Type B pancreatic cell (in vitro differentiated cells): ENCODE measurements around the gene ERMARD. TPM values are rescaled to one million over a fixed set of nuclear protein-coding genes. Genes with fewer than 3 reads are reported as not detected.
A peak's percentile ranks its signal among the peaks of the same experiment; 100 is the strongest.

Experiments used
- DNase-seq: peaks from one replicate; pipeline ENCODE4 v3.0.0; 2021; ENCODE audit warnings: mixed read lengths; ENCODE audit not compliant: unreplicated experiment; ENCODE audit errors: extremely low spot score
- H3K27ac Mint-ChIP-seq: 2 replicates; pipeline ENCODE4 v1.8.0; 2021; ENCODE audit warnings: mild to moderate bottlenecking, mixed read lengths
- H3K27me3 Mint-ChIP-seq: 2 replicates; pipeline ENCODE4 v1.8.0; 2021; ENCODE audit warnings: mixed read lengths
- H3K36me3 Mint-ChIP-seq: 2 replicates; pipeline ENCODE4 v1.8.0; 2021; ENCODE audit warnings: mixed read lengths
- H3K4me1 Mint-ChIP-seq: one replicate; pipeline ENCODE4 v1.8.0; 2021; ENCODE audit warnings: mixed read lengths; ENCODE audit not compliant: unreplicated experiment
- H3K4me3 Mint-ChIP-seq: 2 replicates; pipeline ENCODE4 v1.8.0; 2021; ENCODE audit warnings: mild to moderate bottlenecking, mixed read lengths
- H3K9me3 Mint-ChIP-seq: 2 replicates; pipeline ENCODE4 v1.8.0; 2021; ENCODE audit warnings: mixed read lengths
- CTCF ChIP-seq: fragments of 200-600 bp; sonication (generic); conservative IDR thresholded peaks from 2 replicates; pipeline ENCODE4 v1.5.0; 2021; ENCODE audit warnings: antibody characterized with exemption, mild to moderate bottlenecking
- total RNA-seq: library from RNA; stranded (reverse); gene quantifications from 2 replicates; pipeline ENCODE4 v1.2.1, GENCODE V29; 2021; ENCODE audit warnings: low replicate concordance

ERMARD gene
- total RNA-seq, 1 donor from 2014 or later, result 32.1 TPM

- H3K36me3 Mint-ChIP-seq, result peaks cover 10% of the 10 kb centered on the region
- H3K9me3 Mint-ChIP-seq, result no peaks in the 10 kb centered on the region
- no peak overlapping the region for H3K27ac Mint-ChIP-seq
- H3K4me3 Mint-ChIP-seq, result no peak overlapping the region
- no peaks in the 10 kb centered on the region for H3K4me1 Mint-ChIP-seq
- TF ChIP-seq CTCF, result no peak
- DNase-seq, result peak; percentile 56
- no peaks in the 10 kb centered on the region for H3K27me3 Mint-ChIP-seq
Measured at GRCh38 chr6:169783971-169784820, 32.8 kb downstream of the ERMARD start.

DNA sequence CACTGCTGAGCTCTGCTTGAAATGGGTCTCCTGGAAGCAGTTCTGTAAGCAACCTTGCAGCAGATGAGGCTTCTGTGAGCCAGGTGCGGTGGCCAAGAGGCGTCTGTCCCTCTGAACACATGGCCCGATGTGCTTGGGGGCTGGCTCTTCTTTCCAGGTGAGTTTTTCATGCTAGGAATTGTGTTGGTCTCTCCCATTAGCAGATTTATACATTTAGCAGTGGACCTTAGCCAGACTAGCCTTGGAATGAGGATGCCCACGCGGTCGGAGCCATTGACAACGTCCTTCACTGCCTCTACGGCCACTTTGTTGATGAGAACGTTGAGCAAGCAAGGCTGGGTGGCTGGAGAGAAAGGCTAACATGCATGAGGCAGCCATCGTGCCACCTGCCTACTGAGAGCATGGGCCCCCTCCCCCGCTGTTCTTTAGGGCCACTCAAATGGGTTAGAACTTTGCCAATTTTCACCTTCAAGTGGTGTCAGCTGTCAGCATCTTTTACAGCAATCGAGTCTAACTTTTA is 33.5 kb downstream of the ERMARD start:
- Mint-ChIP-seq H3K4me1 (no peaks in the 10 kb centered on the region), H3K27ac (no peak overlapping the region), H3K4me3 (no peak overlapping the region), H3K27me3 (no peaks in the 10 kb centered on the region), H3K36me3 (peaks cover 10% of the 10 kb centered on the region), H3K9me3 (no peaks in the 10 kb centered on the region)
- TF ChIP-seq CTCF, result no peak
- DNase-seq, result peak; percentile 53

- peaks cover 10% of the 10 kb centered on the region for H3K36me3 Mint-ChIP-seq
- H3K4me3 Mint-ChIP-seq, result no peak overlapping the region
- no peak overlapping the region for H3K27ac Mint-ChIP-seq
- peak; percentile 29 for DNase-seq
- H3K4me1 Mint-ChIP-seq, result no peaks in the 10 kb centered on the region
- H3K27me3 Mint-ChIP-seq, result no peaks in the 10 kb centered on the region
- no peak for TF ChIP-seq CTCF
- no peaks in the 10 kb centered on the region for H3K9me3 Mint-ChIP-seq
Measured at GRCh38 chr6:169785566-169785965, 34.1 kb downstream of the ERMARD start.

DNA sequence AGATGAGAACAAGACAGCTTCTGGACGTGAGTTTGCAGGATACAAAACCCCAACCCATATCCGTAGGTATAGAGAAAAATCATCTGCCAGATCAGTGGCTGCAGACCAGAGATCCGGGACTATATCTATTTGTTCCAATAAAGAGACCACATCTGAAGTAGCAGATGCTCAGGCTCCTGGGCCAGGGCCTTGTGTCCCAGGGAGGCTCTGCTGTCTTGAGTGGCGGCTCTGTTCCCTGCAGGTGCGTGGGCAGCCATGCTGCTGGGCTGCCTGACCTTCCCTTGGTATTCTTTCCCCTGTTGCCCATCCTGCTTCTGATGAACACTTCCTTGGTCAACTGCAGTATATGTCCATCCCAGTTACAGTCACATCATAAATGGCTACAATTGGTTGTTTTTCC is 34.9 kb downstream of the ERMARD start:
- TF ChIP-seq CTCF, result no peak
- H3K4me3 Mint-ChIP-seq, result no peak overlapping the region
- no peaks in the 10 kb centered on the region for H3K9me3 Mint-ChIP-seq
- DNase-seq, result peak; percentile 43
- H3K27me3 Mint-ChIP-seq, result peaks cover 3% of the 10 kb centered on the region
- no peak overlapping the region for H3K27ac Mint-ChIP-seq
- peaks cover 7% of the 10 kb centered on the region for H3K4me1 Mint-ChIP-seq
- H3K36me3 Mint-ChIP-seq, result peaks cover 10% of the 10 kb centered on the region

DNA sequence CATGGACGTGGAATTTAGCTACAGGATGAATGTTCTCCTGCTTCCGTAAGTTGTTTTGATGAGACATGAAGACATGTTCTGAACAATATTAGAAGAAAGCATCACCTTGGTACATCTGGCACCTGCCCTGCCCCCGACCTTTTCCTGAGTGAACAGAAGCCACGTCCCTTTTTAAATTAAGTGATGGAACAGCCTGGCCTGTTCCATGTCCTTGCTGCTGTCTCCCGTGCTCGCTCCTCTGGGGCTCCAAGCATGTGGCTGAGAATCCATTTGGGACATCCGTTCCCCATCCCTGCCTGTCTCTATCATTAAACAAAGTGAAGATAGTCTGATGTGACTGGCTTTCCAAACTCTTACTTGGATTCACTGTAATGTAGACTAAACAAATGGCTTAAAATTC is 36.4 kb downstream of the ERMARD start:
- Mint-ChIP-seq H3K9me3 (no peaks in the 10 kb centered on the region), H3K36me3 (peaks cover 8% of the 10 kb centered on the region), H3K27me3 (peaks cover 5% of the 10 kb centered on the region), H3K4me1 (peaks cover 14% of the 10 kb centered on the region), H3K4me3 (no peak overlapping the region), H3K27ac (no peak overlapping the region)
- TF ChIP-seq CTCF, result no peak
- DNase-seq, result peak; percentile 42
